Activated T-helper 17 cell treated with anti-CD3 and anti-CD28 coated beads, Interleukin-2, amount 50 U/mL, for 72 hours (primary cell): ENCODE measurements around the gene MYCBPAP. TPM values are rescaled to one million over a fixed set of nuclear protein-coding genes. Genes with fewer than 3 reads are reported as not detected.
A peak's percentile ranks its signal among the peaks of the same experiment; 100 is the strongest.

ENCODE experiments used
- ATAC-seq: fragments of 150-1000 bp; cut with Tn5 transposase; replicated peaks from 2 replicates; pipeline ENCODE4 v1.10.0; 2021; ENCODE audit warnings: mild to moderate bottlenecking, moderate library complexity
- H3K27ac Mint-ChIP-seq: one replicate; pipeline ENCODE4 v1.8.0; 2022; ENCODE audit warnings: mixed read lengths
- H3K27me3 Mint-ChIP-seq: one replicate; pipeline ENCODE4 v1.8.0; 2022; ENCODE audit warnings: mixed read lengths
- H3K36me3 Mint-ChIP-seq: one replicate; pipeline ENCODE4 v1.8.0; 2022; ENCODE audit warnings: low read depth, mild to moderate bottlenecking, mixed read lengths
- H3K4me1 Mint-ChIP-seq: one replicate; pipeline ENCODE4 v1.8.0; 2022; ENCODE audit warnings: mixed read lengths
- H3K4me3 Mint-ChIP-seq: one replicate; pipeline ENCODE4 v1.8.0; 2022; ENCODE audit warnings: mild to moderate bottlenecking, mixed read lengths
- H3K9me3 Mint-ChIP-seq: one replicate; pipeline ENCODE4 v1.8.0; 2022; ENCODE audit warnings: mixed read lengths
- total RNA-seq, 2 donors: library from RNA; stranded (reverse); gene quantifications; one replicate each; pipeline ENCODE4 v1.2.3, GENCODE V29; 2022

MYCBPAP gene
- total RNA-seq, 2 donors from 2014 or later: 2.1 to 3.2 TPM

DNA sequence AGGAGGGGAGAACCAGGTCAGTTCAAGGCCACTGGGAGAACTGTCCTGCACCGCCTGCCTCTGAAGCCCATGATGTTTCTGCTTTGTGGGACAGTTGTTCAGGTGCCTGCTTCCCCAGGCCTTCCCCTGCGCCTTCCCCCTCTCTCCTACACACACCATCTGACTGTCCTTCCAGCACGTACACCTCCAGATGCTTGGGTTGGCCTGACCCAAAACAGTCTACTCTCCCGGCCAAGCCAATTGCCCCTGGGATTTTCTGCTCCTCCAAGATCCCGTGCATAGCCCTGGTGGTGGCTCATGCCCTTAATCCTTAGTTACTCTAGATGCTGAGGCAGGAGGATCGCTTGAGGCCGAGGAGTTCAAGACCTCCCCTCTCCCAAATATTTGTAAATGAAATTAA is 30.3 kb upstream of the MYCBPAP start:
- Mint-ChIP-seq H3K9me3 (no peaks in the 10 kb centered on the region), H3K36me3 (peaks cover 17% of the 10 kb centered on the region), H3K4me1 (peaks cover 19% of the 10 kb centered on the region), H3K27me3 (no peaks in the 10 kb centered on the region), H3K27ac (peak overlapping the region; percentile 94), H3K4me3 (peak overlapping the region; percentile 87)
- ATAC-seq: no peak

DNA sequence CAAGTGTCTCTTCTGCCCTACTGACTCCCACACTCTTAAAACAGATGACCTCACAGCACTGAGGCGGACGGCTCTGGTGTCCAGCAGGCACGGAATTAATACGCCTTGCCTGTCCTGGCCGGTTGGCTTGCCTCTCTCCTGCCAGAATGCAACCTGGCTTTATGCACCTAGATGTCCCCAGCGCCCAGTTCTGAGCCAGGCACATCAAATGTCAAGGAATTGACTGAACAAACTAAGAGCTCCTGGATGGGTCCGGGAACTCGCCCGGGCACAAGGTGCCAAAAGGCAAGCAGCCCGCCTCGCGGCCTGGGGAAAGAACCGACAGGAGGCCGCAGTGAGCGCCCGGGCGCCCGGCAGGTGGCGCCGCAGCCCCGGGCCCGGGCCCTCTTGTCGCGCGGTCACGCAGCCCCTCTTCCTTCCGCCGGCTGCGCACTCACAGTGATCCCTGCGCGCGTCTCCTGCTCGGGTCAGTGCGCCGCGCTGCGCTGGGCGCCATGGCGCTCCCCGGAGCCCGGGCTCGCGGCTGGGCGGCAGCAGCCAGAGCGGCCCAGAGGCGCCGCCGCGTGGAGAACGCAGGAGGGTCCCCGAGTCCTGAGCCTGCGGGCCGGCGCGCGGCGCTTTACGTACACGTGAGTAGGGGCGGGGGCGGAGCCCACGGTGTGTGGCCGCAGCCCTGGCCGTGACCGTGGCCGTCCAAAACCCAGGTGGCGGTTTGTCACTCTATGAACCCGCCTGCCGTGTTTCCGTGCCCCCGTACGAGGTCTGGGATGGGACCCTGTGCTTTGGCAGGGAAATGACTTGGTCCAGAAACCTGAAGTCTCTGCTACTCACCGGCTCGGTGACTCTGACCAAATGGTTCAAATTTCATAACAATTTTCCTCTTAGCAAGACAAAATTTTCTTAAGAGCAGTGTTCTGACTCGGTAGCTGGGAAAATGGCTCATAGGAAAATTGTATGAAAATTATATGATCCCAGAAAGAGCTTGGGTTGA is 29.6 kb upstream of the MYCBPAP start, which contains the start of gene RSAD1:
RSAD1 (plus strand) TSS at position 470 of the 991 bp plus-strand sequence; CDS start at position 495, 25 bp downstream.
- H3K4me1 Mint-ChIP-seq: peaks cover 19% of the 10 kb centered on the region
- no peaks in the 10 kb centered on the region for H3K27me3 Mint-ChIP-seq
- ATAC-seq: peak; percentile 91
- peaks cover 24% of the 10 kb centered on the region for H3K36me3 Mint-ChIP-seq
- no peaks in the 10 kb centered on the region for H3K9me3 Mint-ChIP-seq
- peak within 1 kb of the TSS; percentile 87 for H3K4me3 Mint-ChIP-seq
- peak within 1 kb of the TSS; percentile 94 for H3K27ac Mint-ChIP-seq

DNA sequence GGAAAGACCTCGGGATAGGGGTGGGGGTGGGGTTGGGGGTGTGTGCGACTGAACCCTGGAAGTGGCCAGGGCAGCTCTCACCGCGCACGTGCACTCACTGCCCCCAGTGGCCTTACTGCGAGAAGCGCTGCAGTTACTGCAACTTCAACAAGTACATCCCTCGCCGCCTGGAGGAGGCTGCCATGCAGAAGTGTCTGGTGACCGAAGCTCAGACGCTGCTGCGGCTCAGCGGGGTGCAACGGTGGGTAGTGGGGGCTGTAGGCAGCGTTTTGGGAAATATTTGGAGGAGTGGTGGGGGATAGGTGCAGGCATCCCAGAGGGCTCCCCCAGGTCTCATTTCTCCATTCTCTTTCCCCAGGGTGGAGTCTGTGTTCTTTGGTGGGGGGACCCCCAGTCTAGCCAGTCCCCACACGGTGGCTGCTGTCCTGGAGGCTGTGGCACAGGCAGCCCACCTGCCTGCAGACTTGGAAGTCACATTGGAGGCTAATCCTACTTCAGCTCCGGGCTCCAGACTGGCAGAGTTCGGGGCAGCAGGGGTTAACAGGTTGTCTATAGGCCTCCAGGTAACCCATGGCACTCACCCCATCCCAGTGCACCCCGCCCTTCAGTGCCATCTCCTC is 28.6 kb upstream of the MYCBPAP start:
- H3K4me1 Mint-ChIP-seq: peaks cover 19% of the 10 kb centered on the region
- ATAC-seq: no peak
- H3K36me3 Mint-ChIP-seq: peaks cover 34% of the 10 kb centered on the region
- H3K27ac Mint-ChIP-seq: peak overlapping the region; percentile 66
- no peaks in the 10 kb centered on the region for H3K9me3 Mint-ChIP-seq
- H3K27me3 Mint-ChIP-seq: no peaks in the 10 kb centered on the region
- peak overlapping the region; percentile 87 for H3K4me3 Mint-ChIP-seq

DNA sequence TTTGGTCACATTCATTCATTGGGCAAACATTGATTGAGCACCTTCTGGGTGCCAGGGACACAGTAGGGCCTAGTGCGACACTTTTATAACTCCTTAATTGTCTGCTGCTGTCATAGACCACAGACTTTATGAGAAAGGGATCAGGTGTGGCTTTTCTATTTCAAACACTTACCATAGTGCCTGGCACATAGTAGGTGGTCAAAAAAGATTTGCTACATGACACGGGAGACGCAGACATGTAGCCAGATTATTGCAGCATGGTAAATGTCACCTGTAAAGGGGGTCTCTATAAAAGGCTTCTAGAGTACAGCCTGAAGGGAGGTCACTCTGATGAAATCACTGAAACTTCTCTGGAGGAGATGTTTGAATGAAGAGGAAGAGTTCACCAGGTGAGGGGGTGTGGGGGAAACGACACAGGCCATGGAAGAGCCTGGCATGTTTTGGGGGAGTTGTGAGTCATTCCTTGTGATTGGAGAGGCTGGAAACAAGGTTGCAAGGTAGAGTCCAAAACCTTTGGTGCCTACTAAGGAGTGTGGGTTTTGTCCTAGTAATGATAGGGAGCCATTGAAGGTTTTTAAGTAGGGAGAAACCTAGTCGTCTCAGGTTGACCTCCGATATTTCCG is 28.0 kb upstream of the MYCBPAP start:
- Mint-ChIP-seq H3K4me3 (peak overlapping the region; percentile 87), H3K36me3 (peaks cover 40% of the 10 kb centered on the region), H3K9me3 (no peaks in the 10 kb centered on the region), H3K27ac (peak overlapping the region; percentile 66), H3K27me3 (no peaks in the 10 kb centered on the region), H3K4me1 (peaks cover 19% of the 10 kb centered on the region)
- ATAC-seq: no peak

DNA sequence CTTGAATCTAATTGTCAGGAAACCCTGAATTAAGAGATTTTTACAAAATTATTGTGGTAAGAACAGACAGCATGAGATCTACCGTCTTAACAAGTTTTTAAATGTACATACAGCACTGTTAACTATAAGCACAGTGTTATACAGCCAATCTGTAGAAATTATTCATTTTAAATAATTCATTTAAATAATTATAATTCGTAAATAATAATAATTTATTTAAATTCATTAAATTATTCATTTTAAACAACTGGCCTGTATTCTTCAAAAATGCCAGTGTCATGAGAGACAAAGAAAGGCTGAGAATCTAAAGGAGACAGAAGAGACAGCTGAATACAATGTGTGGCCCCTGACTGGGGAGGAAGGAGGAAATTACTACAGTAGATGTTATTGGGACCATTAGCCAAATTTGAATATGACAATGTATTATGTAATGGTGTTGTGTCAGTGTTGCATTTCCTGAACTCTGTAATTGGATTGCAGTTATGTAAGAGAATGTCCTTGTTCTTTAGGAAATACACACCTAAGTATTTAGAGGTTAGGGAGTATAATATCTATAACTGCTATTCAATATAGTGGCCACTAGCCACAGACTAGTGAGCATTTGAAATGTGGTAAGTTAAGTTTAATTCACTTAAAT is 27.3 kb upstream of the MYCBPAP start:
- Mint-ChIP-seq H3K4me3 (no peak overlapping the region), H3K9me3 (no peaks in the 10 kb centered on the region), H3K27me3 (no peaks in the 10 kb centered on the region), H3K27ac (no peak overlapping the region), H3K4me1 (peaks cover 19% of the 10 kb centered on the region), H3K36me3 (peaks cover 47% of the 10 kb centered on the region)
- ATAC-seq: no peak

DNA sequence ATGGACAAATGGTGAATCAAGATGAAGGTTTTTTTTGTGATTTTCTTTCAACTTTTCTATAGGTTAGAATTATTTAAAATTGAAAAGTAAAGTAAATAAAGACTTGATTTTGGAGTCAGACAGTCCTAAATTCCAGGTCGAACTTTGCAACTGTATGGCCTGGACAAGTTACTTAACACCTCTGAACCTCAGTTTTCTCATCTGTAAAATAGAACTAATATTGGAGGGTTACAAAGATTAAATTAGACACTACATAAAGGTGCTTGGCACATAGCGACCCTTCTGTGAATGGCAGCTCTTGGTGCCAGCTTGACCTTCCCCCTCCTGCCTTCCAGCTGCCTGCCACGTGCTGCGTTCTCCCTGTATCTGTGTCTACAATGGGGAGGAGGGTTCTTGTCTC is 26.6 kb upstream of the MYCBPAP start:
- Mint-ChIP-seq H3K36me3 (peaks cover 50% of the 10 kb centered on the region), H3K9me3 (no peaks in the 10 kb centered on the region), H3K4me1 (peaks cover 19% of the 10 kb centered on the region), H3K27me3 (no peaks in the 10 kb centered on the region), H3K27ac (no peak overlapping the region), H3K4me3 (no peak overlapping the region)
- no peak for ATAC-seq

DNA sequence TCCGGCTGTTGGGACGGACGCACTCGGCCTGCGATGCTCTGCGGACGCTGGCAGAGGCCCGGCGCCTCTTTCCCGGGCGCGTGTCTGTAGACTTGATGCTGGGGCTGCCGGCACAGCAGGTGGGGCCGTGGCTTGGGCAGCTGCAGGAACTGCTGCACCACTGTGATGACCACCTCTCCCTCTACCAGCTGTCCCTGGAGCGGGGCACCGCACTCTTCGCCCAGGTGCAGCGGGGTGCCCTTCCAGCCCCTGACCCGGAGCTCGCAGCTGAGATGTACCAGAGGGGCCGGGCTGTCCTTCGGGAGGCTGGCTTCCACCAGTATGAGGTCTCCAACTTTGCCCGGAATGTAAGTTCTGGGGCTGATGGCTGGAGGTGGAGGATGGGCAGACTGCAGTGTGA is 26.1 kb upstream of the MYCBPAP start:
- Mint-ChIP-seq H3K36me3 (peaks cover 50% of the 10 kb centered on the region), H3K4me1 (peaks cover 19% of the 10 kb centered on the region), H3K4me3 (no peak overlapping the region), H3K9me3 (no peaks in the 10 kb centered on the region), H3K27ac (peak overlapping the region; percentile 67), H3K27me3 (no peaks in the 10 kb centered on the region)
- ATAC-seq: no peak

DNA sequence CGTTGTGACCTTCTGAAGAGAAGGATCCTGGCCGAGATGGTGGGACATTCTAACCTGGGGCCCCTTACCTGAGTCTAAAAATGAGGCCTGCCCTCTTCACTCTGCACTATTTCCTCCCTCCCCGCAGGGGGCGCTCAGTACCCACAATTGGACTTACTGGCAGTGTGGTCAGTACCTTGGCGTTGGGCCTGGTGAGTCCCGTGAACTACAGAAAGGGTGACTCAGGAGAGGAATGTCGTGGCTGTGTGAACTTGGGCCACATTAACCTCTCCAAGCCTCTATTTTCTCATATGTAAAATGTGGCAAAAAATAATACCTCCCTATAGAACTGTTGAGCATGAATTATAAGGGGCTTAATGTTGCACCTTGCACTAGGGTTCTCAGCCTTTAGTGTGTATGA is 25.7 kb upstream of the MYCBPAP start:
- peaks cover 19% of the 10 kb centered on the region for H3K4me1 Mint-ChIP-seq
- no peaks in the 10 kb centered on the region for H3K9me3 Mint-ChIP-seq
- peak overlapping the region; percentile 67 for H3K27ac Mint-ChIP-seq
- peaks cover 50% of the 10 kb centered on the region for H3K36me3 Mint-ChIP-seq
- no peak overlapping the region for H3K4me3 Mint-ChIP-seq
- peak; percentile 59 for ATAC-seq
- no peaks in the 10 kb centered on the region for H3K27me3 Mint-ChIP-seq

DNA sequence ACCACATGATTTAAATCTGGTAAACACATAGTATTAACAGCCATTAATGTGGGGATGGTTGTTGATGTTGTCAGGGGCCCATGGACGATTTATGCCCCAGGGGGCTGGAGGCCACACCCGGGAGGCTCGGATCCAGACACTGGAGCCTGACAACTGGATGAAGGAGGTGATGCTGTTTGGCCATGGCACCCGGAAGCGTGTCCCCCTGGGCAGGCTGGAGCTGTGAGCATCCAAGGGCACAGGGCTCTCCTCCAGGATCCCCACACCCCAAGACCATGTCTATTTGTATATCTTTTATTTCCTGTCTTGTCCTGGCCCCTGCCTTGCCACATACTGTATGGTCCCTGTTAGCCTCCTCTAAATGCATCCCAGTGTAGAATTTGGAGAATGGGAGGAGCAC is 25.0 kb upstream of the MYCBPAP start:
- no peaks in the 10 kb centered on the region for H3K27me3 Mint-ChIP-seq
- no peak overlapping the region for H3K4me3 Mint-ChIP-seq
- H3K9me3 Mint-ChIP-seq: no peaks in the 10 kb centered on the region
- no peak overlapping the region for H3K27ac Mint-ChIP-seq
- peaks cover 14% of the 10 kb centered on the region for H3K4me1 Mint-ChIP-seq
- ATAC-seq: no peak
- peaks cover 50% of the 10 kb centered on the region for H3K36me3 Mint-ChIP-seq

DNA sequence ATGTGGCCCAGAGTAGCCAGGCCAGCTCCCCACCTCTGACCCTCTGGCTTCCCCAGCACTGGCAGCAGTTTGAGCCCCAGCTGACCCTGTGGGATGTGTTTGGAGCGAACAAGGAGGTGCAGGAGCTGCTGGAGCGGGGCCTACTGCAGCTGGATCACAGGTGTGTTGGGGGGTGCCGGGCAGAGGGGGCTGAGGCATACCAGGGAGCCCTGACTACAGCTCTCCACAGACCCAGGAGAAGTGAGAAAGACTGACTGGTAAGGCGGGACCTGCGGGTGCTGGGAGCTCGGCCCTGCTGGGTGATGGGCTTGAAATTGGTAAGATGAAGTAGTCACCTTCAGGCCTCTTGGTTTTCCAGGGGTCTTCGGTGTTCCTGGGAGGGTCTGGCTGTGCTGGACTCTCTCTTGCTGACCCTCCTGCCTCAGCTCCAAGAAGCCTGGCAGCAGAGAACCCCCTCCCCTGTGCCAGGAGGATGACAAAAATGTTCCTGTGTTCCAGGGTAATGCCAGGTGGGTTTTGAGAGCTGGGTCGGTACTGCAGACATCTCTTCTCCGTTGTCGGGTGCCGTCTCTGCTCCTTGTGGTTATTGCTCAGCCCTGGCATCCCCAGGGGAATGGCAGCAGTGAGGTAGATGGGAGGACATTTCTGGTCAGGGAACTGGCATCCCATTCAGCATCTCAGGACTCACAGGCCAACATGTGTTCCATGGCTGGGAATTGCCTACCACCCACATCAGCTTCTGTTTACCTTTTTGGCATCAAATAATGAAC is 23.7 kb upstream of the MYCBPAP start:
- no peak for ATAC-seq
- Mint-ChIP-seq H3K36me3 (peaks cover 50% of the 10 kb centered on the region), H3K27ac (peak overlapping the region; percentile 52), H3K9me3 (no peaks in the 10 kb centered on the region), H3K27me3 (no peaks in the 10 kb centered on the region), H3K4me3 (no peak overlapping the region), H3K4me1 (peaks cover 8% of the 10 kb centered on the region)

DNA sequence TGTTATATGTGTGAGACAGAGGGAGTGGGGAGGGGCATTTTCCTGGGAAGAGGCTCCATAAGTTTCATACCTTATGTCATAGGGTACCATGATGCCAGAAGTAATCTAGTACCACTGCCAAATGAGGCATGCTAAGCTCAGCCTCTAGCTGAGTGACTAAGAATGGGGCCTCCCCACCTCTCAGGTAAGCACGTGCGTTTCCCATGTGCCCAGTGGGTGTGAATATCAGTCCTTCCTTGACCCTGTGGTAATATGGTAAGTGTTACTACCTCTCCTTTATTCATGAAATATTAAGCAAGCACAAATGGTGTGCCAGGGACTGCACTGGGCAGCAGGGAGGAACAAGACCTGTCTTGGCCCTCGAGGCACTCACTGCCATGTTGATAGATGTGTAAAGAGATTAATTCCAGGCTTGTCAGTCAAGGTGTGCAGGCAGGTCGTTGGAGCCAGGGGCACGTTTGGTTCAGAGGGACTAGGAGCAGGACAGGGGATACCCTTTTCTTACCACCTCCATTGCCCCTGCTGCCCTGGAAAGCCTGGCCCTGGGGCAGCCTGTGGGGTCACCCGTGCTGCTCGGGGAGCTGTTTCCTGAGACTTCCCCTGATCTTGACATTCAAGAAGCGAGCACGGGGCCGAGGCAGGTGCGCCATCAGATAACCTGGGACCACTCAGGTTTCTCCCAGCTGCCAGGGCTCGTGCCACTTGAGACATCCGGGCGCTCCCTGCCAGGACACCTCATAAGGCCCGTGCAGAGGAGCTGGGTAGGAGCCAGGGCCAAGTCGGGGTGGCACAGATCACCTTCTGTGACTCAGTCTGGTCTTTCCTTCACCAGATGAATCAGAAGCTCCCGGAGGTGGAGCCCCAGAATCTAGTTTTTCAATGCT is 20.8 kb upstream of the MYCBPAP start:
- Mint-ChIP-seq H3K27me3 (no peaks in the 10 kb centered on the region), H3K4me1 (no peaks in the 10 kb centered on the region), H3K9me3 (no peaks in the 10 kb centered on the region), H3K36me3 (peaks cover 38% of the 10 kb centered on the region), H3K4me3 (no peak overlapping the region), H3K27ac (no peak overlapping the region)
- peak; percentile 96 for ATAC-seq

DNA sequence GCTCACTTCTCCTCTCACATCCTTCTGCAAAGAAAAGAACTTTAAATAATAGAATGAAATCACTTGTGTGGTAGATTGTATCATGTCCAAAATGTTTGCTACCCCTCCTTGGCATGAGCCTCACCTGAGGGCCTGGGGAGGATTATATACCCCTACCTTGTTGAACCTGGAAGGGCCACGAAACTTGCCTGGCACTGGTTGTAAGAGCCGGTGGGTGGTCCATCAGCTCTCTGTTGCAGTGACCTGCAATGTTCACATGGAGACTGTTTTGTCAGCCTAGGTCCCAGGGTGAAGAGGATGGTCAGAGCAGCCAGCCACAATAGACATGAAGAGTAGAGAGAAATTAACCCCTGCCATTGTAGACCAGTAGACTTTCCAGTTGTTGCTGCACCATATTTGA is 19.4 kb upstream of the MYCBPAP start:
- Mint-ChIP-seq H3K4me3 (no peak overlapping the region), H3K27me3 (no peaks in the 10 kb centered on the region), H3K27ac (peak overlapping the region; percentile 28), H3K4me1 (no peaks in the 10 kb centered on the region), H3K36me3 (peaks cover 24% of the 10 kb centered on the region), H3K9me3 (no peaks in the 10 kb centered on the region)
- no peak for ATAC-seq

DNA sequence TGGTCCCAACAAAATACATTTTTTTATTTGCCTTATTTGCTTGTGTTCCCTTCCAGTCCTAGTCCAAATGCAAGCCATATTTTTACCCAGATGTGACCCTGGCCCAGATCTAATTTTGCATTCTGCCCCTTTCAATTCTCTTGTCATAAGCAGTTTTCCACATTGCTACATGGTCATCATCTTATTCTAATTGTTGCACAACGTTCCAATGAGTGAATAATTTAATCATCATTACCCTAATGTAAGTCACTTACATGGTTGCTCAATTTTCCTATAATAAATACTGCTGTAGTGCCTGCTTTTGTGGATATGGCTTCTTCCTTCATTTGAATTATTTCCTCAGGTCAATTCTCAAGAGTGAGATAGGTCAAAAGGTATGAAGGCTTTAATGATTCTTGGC is 16.7 kb upstream of the MYCBPAP start:
- Mint-ChIP-seq H3K36me3 (no peaks in the 10 kb centered on the region), H3K27ac (no peak overlapping the region), H3K4me3 (no peak overlapping the region), H3K4me1 (no peaks in the 10 kb centered on the region), H3K9me3 (no peaks in the 10 kb centered on the region), H3K27me3 (no peaks in the 10 kb centered on the region)
- ATAC-seq: no peak
